IMR-90 (cell line): ENCODE data around the gene MICALL2. TPM values are rescaled to one million over a fixed set of nuclear protein-coding genes. Genes with fewer than 3 reads are reported as not detected.

Experiments
- ATAC-seq: fragments of 200-7000 bp; cut with Tn5 transposase; 2 replicates; pipeline ENCODE4 v1.9.1; 2020; ENCODE audit warnings: low read depth, mild to moderate bottlenecking, moderate library complexity
- BruUV-seq: library from RNA; stranded (reverse); fragments of 400-500 nt; replicated peaks from 2 replicates; lab custom pipeline; 2021; lab: Mats Ljungman, UMichigan
- CTCF ChIA-PET: fragments of 300-600 bp; formaldehyde crosslinking; extraction: SDS; loops from one replicate; lab custom pipeline; 2021; ENCODE audit warnings: antibody characterized with exemption; lab: Yijun Ruan, JAX
- POLR2A ChIA-PET: fragments of 300-600 bp; sonication (Branson Sonifier 250); formaldehyde crosslinking; loops from one replicate; lab custom pipeline; 2022; ENCODE audit warnings: antibody characterized with exemption; ENCODE audit not compliant: unreplicated experiment; lab: Charles Lee
- DNase-seq: peaks from one replicate; pipeline ENCODE4 v3.0.0; 2013
- H2AFZ ChIP-seq: replicated peaks from 2 replicates; pipeline ENCODE3; 2013; ENCODE audit warnings: low read length, mild to moderate bottlenecking; ENCODE audit not compliant: poor library complexity
- H2AK5ac ChIP-seq: 2 replicates; pipeline ENCODE4 v1.6.1; 2013; ENCODE audit warnings: low read depth, low read length, inconsistent platforms
- H2AK9ac ChIP-seq: replicated peaks from 2 replicates; pipeline ENCODE3; 2013; ENCODE audit warnings: mild to moderate bottlenecking, low read depth, low read length, moderate library complexity; ENCODE audit not compliant: poor library complexity
- H2BK120ac ChIP-seq: 2 replicates; pipeline ENCODE4 v1.6.1; 2013; ENCODE audit warnings: low read depth, low read length, inconsistent platforms
- H2BK15ac ChIP-seq: 3 replicates; pipeline ENCODE4 v1.6.1; 2013; ENCODE audit warnings: low read depth, low read length, inconsistent platforms
- H2BK20ac ChIP-seq: 2 replicates; pipeline ENCODE4 v1.6.1; 2013; ENCODE audit warnings: low read depth, mild to moderate bottlenecking, inconsistent platforms, low read length, moderate library complexity
- H2BK5ac ChIP-seq: 2 replicates; pipeline ENCODE4 v1.6.1; 2013; ENCODE audit warnings: mild to moderate bottlenecking, low read depth, low read length, inconsistent platforms; ENCODE audit not compliant: poor library complexity, severe bottlenecking
- H3K14ac ChIP-seq: replicated peaks from 2 replicates; pipeline ENCODE4 v1.6.1; 2013; ENCODE audit warnings: low read depth, low read length, inconsistent platforms
- H3K18ac ChIP-seq: 2 replicates; pipeline ENCODE4 v1.6.1; 2013; ENCODE audit warnings: low read depth, low read length, control low read depth
- H3K23ac ChIP-seq: 2 replicates; pipeline ENCODE4 v1.6.1; 2013; ENCODE audit warnings: low read depth, low read length, inconsistent platforms
- H3K27ac ChIP-seq: 2 replicates; pipeline ENCODE4 v1.5.1; 2013; ENCODE audit warnings: mild to moderate bottlenecking, control low read depth, low read length; ENCODE audit not compliant: insufficient read depth
- H3K27me3 ChIP-seq: 2 replicates; pipeline ENCODE4 v1.6.1; 2013; ENCODE audit warnings: low read length; ENCODE audit not compliant: control insufficient read depth, insufficient read depth
- H3K36me3 ChIP-seq: 2 replicates; pipeline ENCODE4 v1.6.1; 2013; ENCODE audit warnings: low read length, mixed read lengths; ENCODE audit not compliant: control insufficient read depth, insufficient read depth
- H3K4ac ChIP-seq: 2 replicates; pipeline ENCODE4 v1.6.1; 2013; ENCODE audit warnings: low read depth, low read length, inconsistent platforms
- H3K4me1 ChIP-seq: 2 replicates; pipeline ENCODE4 v1.6.1; 2013; ENCODE audit warnings: low read length, mixed read lengths; ENCODE audit not compliant: control insufficient read depth, insufficient read depth
- H3K4me2 ChIP-seq: 2 replicates; pipeline ENCODE4 v1.6.1; 2013; ENCODE audit warnings: low read depth, mild to moderate bottlenecking, control low read depth, low read length, moderate library complexity
- H3K4me3 ChIP-seq: 2 replicates; pipeline ENCODE4 v1.5.1; 2013; ENCODE audit warnings: low read depth, mild to moderate bottlenecking, control low read depth, low read length, moderate library complexity; ENCODE audit not compliant: insufficient read depth
- H3K56ac ChIP-seq: 2 replicates; pipeline ENCODE4 v1.6.1; 2013; ENCODE audit warnings: low read length, inconsistent platforms; ENCODE audit not compliant: insufficient read depth; ENCODE audit errors: extremely low read depth
- H3K79me1 ChIP-seq, 2 experiments: 2 replicates each; pipeline ENCODE4 v1.6.1; 2013; ENCODE audit warnings: low read length in 2 of 2, inconsistent platforms in 1 of 2, low read depth in 1 of 2
- H3K9ac ChIP-seq: 2 replicates; pipeline ENCODE4 v1.6.1; 2013; ENCODE audit warnings: low read depth, low read length, control low read depth
- H3K9me1 ChIP-seq: 2 replicates; pipeline ENCODE4 v1.6.1; 2013; ENCODE audit warnings: low read length, inconsistent platforms; ENCODE audit not compliant: insufficient read depth
- H3K9me3 ChIP-seq: 2 replicates; pipeline ENCODE4 v1.6.1; 2013; ENCODE audit warnings: low read length; ENCODE audit not compliant: control insufficient read depth, insufficient read depth
- H4K20me1 ChIP-seq: 2 replicates; pipeline ENCODE4 v1.6.1; 2013; ENCODE audit warnings: low read length, inconsistent platforms; ENCODE audit not compliant: insufficient read depth
- H4K5ac ChIP-seq: 2 replicates; pipeline ENCODE4 v1.6.1; 2013; ENCODE audit warnings: mild to moderate bottlenecking, low read depth, low read length, control low read depth
- H4K8ac ChIP-seq, 2 experiments: 2 replicates each; pipeline ENCODE4 v1.6.1; 2013; ENCODE audit warnings: low read depth in 2 of 2, low read length in 2 of 2, control low read depth in 1 of 2, inconsistent platforms in 1 of 2
- H4K91ac ChIP-seq: 2 replicates; pipeline ENCODE4 v1.6.1; 2013; ENCODE audit warnings: low read depth, low read length, inconsistent platforms; ENCODE audit not compliant: insufficient read depth
- CEBPB ChIP-seq: IDR thresholded peaks from 2 replicates; pipeline ENCODE4 v1.6.1; 2012; ENCODE audit warnings: low read depth, low read length, improper control_type of control experiment
- FOS ChIP-seq: fragments of 150-350 bp; IDR thresholded peaks from 2 replicates; pipeline ENCODE4 v1.6.1; 2016; ENCODE audit warnings: low read depth, low read length
- POLR2A ChIP-seq: IDR thresholded peaks from 2 replicates; pipeline ENCODE4 v1.6.1; 2012; ENCODE audit warnings: mild to moderate bottlenecking, low read depth, low read length
- RFX5 ChIP-seq: IDR thresholded peaks from 2 replicates; pipeline ENCODE4 v1.8.0; 2012; ENCODE audit warnings: low read depth, mild to moderate bottlenecking, low read length, moderate library complexity
- WGBS, 2 experiments: methylation state at CpG; one replicate each; pipeline versions ENCODE4 v1.1.5 to v1.1.7; 2013; ENCODE audit warnings: missing lambda C conversion rate in 2 of 2; ENCODE audit not compliant: insufficient read length in 1 of 2; ENCODE audit errors: extremely low coverage in 2 of 2; 5-methylcytosine and 5-hydroxymethylcytosine counted together
- dilution Hi-C: fragments of 300-500 bp; cut with HindIII; formaldehyde crosslinking; loops from one replicate; pipeline ENCODE4 v1.14.3; 2018; ENCODE audit warnings: low sequenced_read_pairs; ENCODE audit not compliant: unreplicated experiment
- in situ Hi-C: fragments of 300-500 bp; cut with MboI; formaldehyde crosslinking; loops from 3 replicates; pipeline ENCODE4 v1.14.3; 2019; ENCODE audit warnings: low sequenced_read_pairs, inconsistent platforms, mixed read lengths
- intact Hi-C: fragments of 100-400 bp; cut with micrococcal nuclease; formaldehyde crosslinking; loops from 2 replicates; pipeline ENCODE4 v1.10.0; 2022
- polyA plus RNA-seq, 3 experiments: library from polyadenylated mRNA; depleted of rRNA; stranded (reverse); fragments of >200 nt; gene quantifications; 2 replicates each; pipeline ENCODE4 v1.2.3, GENCODE V29; 2012; ENCODE audit warnings: low replicate concordance in 1 of 3
- total RNA-seq: library from RNA; depleted of rRNA; stranded (reverse); fragments of >200 nt; gene quantifications from 2 replicates; pipeline ENCODE4 v1.2.3, GENCODE V29; 2012
- TF ChIP-seq, protein P1 (sequence below): conservative IDR thresholded peaks from 2 replicates; pipeline ENCODE4 v1.5.1; 2012; ENCODE audit warnings: mild to moderate bottlenecking, low read depth, low read length, improper control_type of control experiment

MICALL2 gene
- total and polyA plus RNA-seq, 2 of the 4 experiments (the other 2 are of a cell fraction), result 6.6 to 34.1 TPM

DNA sequence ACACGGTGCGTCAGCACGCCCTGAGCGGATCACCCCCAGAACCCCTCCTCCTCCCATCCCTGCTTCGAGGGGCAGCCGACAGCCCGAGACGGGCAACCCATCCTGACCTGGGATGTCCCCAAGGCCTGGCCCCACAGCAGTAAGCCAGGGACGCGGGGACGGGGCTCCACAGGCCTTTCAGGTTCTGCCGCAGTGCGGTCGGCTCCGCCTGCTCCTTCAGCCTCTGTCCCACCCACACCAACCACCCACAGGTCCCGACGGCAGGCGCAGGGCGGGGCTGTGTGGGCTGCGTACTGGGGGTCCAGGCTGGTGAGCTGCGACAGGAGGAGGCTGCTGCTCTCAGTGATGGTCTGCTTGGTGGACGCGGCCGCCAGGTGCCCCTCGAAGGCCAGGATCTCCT is 28.2 kb upstream of the MICALL2 start:
- Histone ChIP-seq H3K36me3 (peaks cover 84% of the 10 kb centered on the region), H2AK5ac (no peak overlapping the region), H3K4ac (no peak overlapping the region), H3K14ac (no peak overlapping the region), H2BK15ac (no peak overlapping the region), H2AFZ (no peak overlapping the region), H3K18ac (no peak overlapping the region), H2AK9ac (no peak overlapping the region), H3K79me1 (peaks cover 0 to 9% of the 10 kb centered on the region in 2 experiments; a peak in 1 of 4 replicates), H3K9ac (no peak overlapping the region), H2BK120ac (no peak overlapping the region), H3K56ac (no peak overlapping the region), H3K4me2 (no peak overlapping the region), H4K91ac (no peak overlapping the region), H4K5ac (no peak overlapping the region), H2BK20ac (no peak overlapping the region), H2BK5ac (no peak overlapping the region), H3K4me3 (no peak overlapping the region), H4K20me1 (peaks cover 4% of the 10 kb centered on the region; the same call in 1 of the 2 replicates), H3K23ac (no peak overlapping the region), H3K27me3 (no peaks in the 10 kb centered on the region), H3K9me3 (no peaks in the 10 kb centered on the region), H4K8ac (no peak overlapping the region), H3K9me1 (no peaks in the 10 kb centered on the region), H3K27ac (no peak overlapping the region), H3K4me1 (no peaks in the 10 kb centered on the region)
- ATAC-seq (no peak), DNase-seq (no peak)
- dilution Hi-C loops, result no loop called here
- TF ChIP-seq FOS (no peak), POLR2A (no peak), RFX5 (no peak), CEBPB (no peak)
- TF ChIP-seq, protein P1, sequence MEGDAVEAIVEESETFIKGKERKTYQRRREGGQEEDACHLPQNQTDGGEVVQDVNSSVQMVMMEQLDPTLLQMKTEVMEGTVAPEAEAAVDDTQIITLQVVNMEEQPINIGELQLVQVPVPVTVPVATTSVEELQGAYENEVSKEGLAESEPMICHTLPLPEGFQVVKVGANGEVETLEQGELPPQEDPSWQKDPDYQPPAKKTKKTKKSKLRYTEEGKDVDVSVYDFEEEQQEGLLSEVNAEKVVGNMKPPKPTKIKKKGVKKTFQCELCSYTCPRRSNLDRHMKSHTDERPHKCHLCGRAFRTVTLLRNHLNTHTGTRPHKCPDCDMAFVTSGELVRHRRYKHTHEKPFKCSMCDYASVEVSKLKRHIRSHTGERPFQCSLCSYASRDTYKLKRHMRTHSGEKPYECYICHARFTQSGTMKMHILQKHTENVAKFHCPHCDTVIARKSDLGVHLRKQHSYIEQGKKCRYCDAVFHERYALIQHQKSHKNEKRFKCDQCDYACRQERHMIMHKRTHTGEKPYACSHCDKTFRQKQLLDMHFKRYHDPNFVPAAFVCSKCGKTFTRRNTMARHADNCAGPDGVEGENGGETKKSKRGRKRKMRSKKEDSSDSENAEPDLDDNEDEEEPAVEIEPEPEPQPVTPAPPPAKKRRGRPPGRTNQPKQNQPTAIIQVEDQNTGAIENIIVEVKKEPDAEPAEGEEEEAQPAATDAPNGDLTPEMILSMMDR, result no peak
- CTCF ChIA-PET, result no interaction called here
- intact Hi-C loops, result no loop called here
- WGBS, 2 experiments, result no CpG with 5 or more reads among the region's 25 CpGs
- POLR2A ChIA-PET, result no interaction called here
- in situ Hi-C loops, result no loop called here
- no TSS peak for BruUV-seq
